Inflammatory macrophage (primary cell): ENCODE results near the gene NOXA1.

Source experiments
- DNase-seq, 2 donors: peaks; one replicate each; pipeline ENCODE4 v3.0.0-alpha.2; 2020 to 2022

NOXA1 gene

GRCh38 chr9:137455359-137455991 lies 32.3 kb downstream of the NOXA1 start:
- no peak for DNase-seq

GRCh38 chr9:137456061-137456863 lies 33.1 kb downstream of the NOXA1 start:
- no peak for DNase-seq

- DNase-seq, result no peak
Measured at GRCh38 chr9:137456864-137457405, 33.7 kb downstream of the NOXA1 start.

GRCh38 chr9:137457406-137458193 lies 34.4 kb downstream of the NOXA1 start:
- DNase-seq, result no peak

GRCh38 chr9:137458194-137459151 lies 35.3 kb downstream of the NOXA1 start:
- DNase-seq, result no peak

GRCh38 chr9:137459152-137459600 lies 36.0 kb downstream of the NOXA1 start, which contains the start of gene NSMF:
Gene NSMF, minus strand, starts transcription at chr9:137459334. Its CDS starts 232 bp downstream, at chr9:137459102.
- peak; percentile 94 to 96 for DNase-seq

GRCh38 chr9:137459601-137460362 lies 36.6 kb downstream of the NOXA1 start:
- no peak for DNase-seq

GRCh38 chr9:137460363-137461315 lies 37.4 kb downstream of the NOXA1 start:
- no peak for DNase-seq

- no peak for DNase-seq
Measured at GRCh38 chr9:137461316-137461662, 38.1 kb downstream of the NOXA1 start.

- DNase-seq, result peak; percentile 91 to 94
Measured at GRCh38 chr9:137461663-137462395, 38.6 kb downstream of the NOXA1 start.

- no peak for DNase-seq
Measured at GRCh38 chr9:137462396-137462985, 39.3 kb downstream of the NOXA1 start.

- no peak for DNase-seq
Measured at GRCh38 chr9:137462986-137463930, 40.1 kb downstream of the NOXA1 start.

- no peak for DNase-seq
Measured at GRCh38 chr9:137463931-137464290, 40.7 kb downstream of the NOXA1 start.

GRCh38 chr9:137464291-137464999 lies 41.3 kb downstream of the NOXA1 start:
- DNase-seq, result no peak

- no peak for DNase-seq
Measured at GRCh38 chr9:137465000-137465719, 42.0 kb downstream of the NOXA1 start.
